ENCODE measurements around the gene LMX1A.

DNA sequence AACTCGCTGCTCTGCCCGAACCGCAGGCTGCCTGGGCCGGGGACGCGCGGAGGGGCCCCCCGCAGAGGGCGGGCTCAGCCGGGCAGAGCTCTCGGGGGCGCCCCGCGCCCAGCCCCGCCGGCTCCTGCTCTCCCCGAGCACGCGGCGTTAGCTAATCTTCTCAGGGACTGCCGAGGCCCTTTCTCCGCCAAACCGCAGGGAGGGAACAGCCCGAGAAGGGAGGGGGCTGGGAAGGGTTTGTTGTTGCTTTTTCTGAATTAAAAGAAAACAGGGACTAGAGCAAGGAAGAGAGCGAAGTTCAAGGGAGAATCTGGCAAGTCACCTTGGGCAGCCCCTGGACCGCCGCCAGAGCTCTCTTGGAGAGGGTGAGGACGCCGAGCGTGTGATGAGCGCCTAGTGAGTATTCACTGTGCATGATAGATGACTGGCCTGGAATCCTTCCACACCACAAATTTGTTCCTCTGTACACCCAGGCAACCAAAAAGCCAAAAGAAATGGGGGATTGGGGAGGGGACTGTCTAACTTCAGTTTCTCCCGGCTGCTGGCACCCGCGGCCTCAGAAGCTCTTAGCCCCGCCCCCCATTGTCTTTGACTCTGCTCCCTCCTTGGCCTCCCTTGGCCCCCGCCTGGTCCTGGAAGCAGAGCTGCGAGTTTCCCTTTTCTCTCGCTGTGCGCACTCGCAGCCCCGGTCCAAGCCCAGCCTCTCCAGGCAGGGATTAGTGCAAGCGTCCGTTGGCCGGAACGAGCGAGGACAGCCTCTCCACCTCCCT, 19.7 kb upstream of the LMX1A start:
- TF ChIP-seq GATA2 (IDR thresholded peaks at IDR 0.05; ENCODE audit: low read depth, low read length) = no peak
- no peak for TF ChIP-seq GATA3 (IDR thresholded peaks at IDR 0.05; ENCODE audit: low read depth, low read length)
